H9 (cell line): ENCODE results near the gene SEMA3D. TPM values are rescaled to one million over a fixed set of nuclear protein-coding genes. Genes with fewer than 3 reads are reported as not detected.

Experiments used
- DNase-seq: peaks from one replicate; pipeline ENCODE4 v3.0.0-alpha.2; 2017
- H2AFZ ChIP-seq: one replicate; pipeline ENCODE4 v1.6.1; 2013; ENCODE audit warnings: mild to moderate bottlenecking, low read length, control low read depth, moderate library complexity
- H2AK5ac ChIP-seq: 2 replicates; pipeline ENCODE4 v1.6.1; 2013; ENCODE audit warnings: low read length, control low read depth, mixed read lengths; ENCODE audit not compliant: insufficient read length
- H2BK120ac ChIP-seq: one replicate; pipeline ENCODE4 v1.6.1; 2013; ENCODE audit warnings: low read depth, mild to moderate bottlenecking, low read length, control low read depth, inconsistent platforms; ENCODE audit not compliant: poor library complexity, severe bottlenecking
- H2BK12ac ChIP-seq: 2 replicates; pipeline ENCODE4 v1.6.1; 2013; ENCODE audit warnings: low read length, control low read depth, mixed read lengths, low read depth; ENCODE audit not compliant: insufficient read length
- H2BK15ac ChIP-seq: 2 replicates; pipeline ENCODE4 v1.6.1; 2013; ENCODE audit warnings: low read depth, low read length, control low read depth
- H2BK20ac ChIP-seq: one replicate; pipeline ENCODE4 v1.6.1; 2013; ENCODE audit warnings: low read depth, mild to moderate bottlenecking, low read length, control low read depth, inconsistent platforms; ENCODE audit not compliant: poor library complexity, severe bottlenecking
- H2BK5ac ChIP-seq: 2 replicates; pipeline ENCODE4 v1.6.1; 2013; ENCODE audit warnings: low read length, control low read depth, mixed read lengths; ENCODE audit not compliant: insufficient read length
- H3K14ac ChIP-seq: 2 replicates; pipeline ENCODE4 v1.6.1; 2013; ENCODE audit warnings: low read length, control low read depth; ENCODE audit not compliant: insufficient read depth
- H3K18ac ChIP-seq: 2 replicates; pipeline ENCODE4 v1.6.1; 2013; ENCODE audit warnings: low read depth, mild to moderate bottlenecking, mixed read lengths, low read length, control low read depth; ENCODE audit not compliant: insufficient read length
- H3K23ac ChIP-seq: 2 replicates; pipeline ENCODE4 v1.6.1; 2013; ENCODE audit warnings: low read length, control low read depth, mixed read lengths, low read depth; ENCODE audit not compliant: insufficient read length
- H3K23me2 ChIP-seq: 2 replicates; pipeline ENCODE4 v1.6.1; 2013; ENCODE audit warnings: low read depth, mild to moderate bottlenecking, mixed read lengths, low read length, control low read depth; ENCODE audit not compliant: insufficient read length, poor library complexity, severe bottlenecking
- H3K27ac ChIP-seq: 2 replicates; pipeline ENCODE4 v1.5.1; 2013; ENCODE audit warnings: low read length, control low read depth, mixed read lengths, low read depth; ENCODE audit not compliant: insufficient read length
- H3K27me3 ChIP-seq: 2 replicates; pipeline ENCODE4 v1.6.1; 2013; ENCODE audit warnings: low read length, control low read depth, inconsistent platforms; ENCODE audit not compliant: insufficient read depth
- H3K4ac ChIP-seq: 2 replicates; pipeline ENCODE4 v1.6.1; 2013; ENCODE audit warnings: low read depth, mild to moderate bottlenecking, control low read depth, inconsistent platforms, low read length, moderate library complexity
- H3K4me1 ChIP-seq: 2 replicates; pipeline ENCODE4 v1.6.1; 2013; ENCODE audit warnings: low read length, control low read depth, inconsistent platforms; ENCODE audit not compliant: insufficient read depth
- H3K4me2 ChIP-seq: 2 replicates; pipeline ENCODE4 v1.6.1; 2013; ENCODE audit warnings: low read length, control low read depth, mixed read lengths; ENCODE audit not compliant: insufficient read length, insufficient read depth
- H3K56ac ChIP-seq: 2 replicates; pipeline ENCODE4 v1.6.1; 2013; ENCODE audit warnings: low read depth, mild to moderate bottlenecking, mixed read lengths, low read length, control low read depth; ENCODE audit not compliant: insufficient read length
- H3K79me1 ChIP-seq: 2 replicates; pipeline ENCODE4 v1.6.1; 2013; ENCODE audit warnings: low read depth, mild to moderate bottlenecking, moderate library complexity, low read length, control low read depth, inconsistent platforms; ENCODE audit not compliant: insufficient read depth, poor library complexity, severe bottlenecking
- H3K79me2 ChIP-seq: 2 replicates; pipeline ENCODE4 v1.6.1; 2013; ENCODE audit warnings: low read length, control low read depth, inconsistent platforms; ENCODE audit not compliant: insufficient read depth
- H3K9ac ChIP-seq: 2 replicates; pipeline ENCODE4 v1.6.1; 2013; ENCODE audit warnings: low read length, control low read depth, mixed read lengths; ENCODE audit not compliant: insufficient read length; ENCODE audit errors: extremely low read depth
- H3K9me3 ChIP-seq: one replicate; pipeline ENCODE4 v1.6.1; 2013; ENCODE audit warnings: low read depth, low read length, inconsistent platforms; ENCODE audit not compliant: control insufficient read depth
- H3T11ph ChIP-seq: one replicate; pipeline ENCODE4 v1.6.1; 2013; ENCODE audit warnings: mild to moderate bottlenecking, low read length, control low read depth, inconsistent platforms
- H4K20me1 ChIP-seq: one replicate; pipeline ENCODE4 v1.6.1; 2013; ENCODE audit not compliant: control insufficient read depth, insufficient read length, insufficient read depth
- H4K5ac ChIP-seq: 2 replicates; pipeline ENCODE4 v1.6.1; 2013; ENCODE audit warnings: low read depth, mild to moderate bottlenecking, mixed read lengths, low read length, control low read depth; ENCODE audit not compliant: insufficient read length
- H4K8ac ChIP-seq: replicated peaks from 2 replicates; pipeline ENCODE4 v1.6.1; 2013; ENCODE audit warnings: low read length, control low read depth, mixed read lengths, low read depth; ENCODE audit not compliant: insufficient read length
- H4K91ac ChIP-seq: 2 replicates; pipeline ENCODE4 v1.6.1; 2013; ENCODE audit warnings: low read depth, mild to moderate bottlenecking, moderate library complexity, mixed read lengths, low read length, control low read depth; ENCODE audit not compliant: insufficient read length
- H3K27ac Mint-ChIP-seq, 3 experiments: 2 replicates in 2 of 3; 3 replicates in 1 of 3; pipeline ENCODE4 v1.8.0; 2020 to 2021; ENCODE audit warnings: mixed read lengths in 3 of 3, mild to moderate bottlenecking in 1 of 3, moderate library complexity in 1 of 3
- H3K27me3 Mint-ChIP-seq: 2 replicates; pipeline ENCODE4 v1.8.0; 2021; ENCODE audit warnings: low read depth, mild to moderate bottlenecking, moderate library complexity, mixed read lengths
- H3K36me3 Mint-ChIP-seq, 3 experiments: 2 replicates in 2 of 3; 3 replicates in 1 of 3; pipeline ENCODE4 v1.8.0; 2020 to 2021; ENCODE audit warnings: low read depth in 3 of 3, mixed read lengths in 3 of 3; ENCODE audit not compliant: insufficient read depth in 1 of 3
- H3K4me1 Mint-ChIP-seq, 2 experiments: 2 replicates each; pipeline ENCODE4 v1.8.0; 2020; ENCODE audit warnings: mixed read lengths in 2 of 2
- H3K4me3 Mint-ChIP-seq, 2 experiments: 2 replicates in 1 of 2; 3 replicates in 1 of 2; pipeline ENCODE4 v1.8.0; 2020 to 2021; ENCODE audit warnings: mild to moderate bottlenecking in 2 of 2, mixed read lengths in 2 of 2, moderate library complexity in 1 of 2
- H3K9me3 Mint-ChIP-seq, 2 experiments: 2 replicates in 1 of 2; 3 replicates in 1 of 2; pipeline ENCODE4 v1.8.0; 2020; ENCODE audit warnings: mild to moderate bottlenecking in 2 of 2, mixed read lengths in 2 of 2, moderate library complexity in 1 of 2
- CTCF ChIP-seq: fragments of 200-600 bp; sonication (generic); conservative IDR thresholded peaks from 3 replicates; pipeline ENCODE4 v1.8.0; 2021; ENCODE audit warnings: antibody characterized with exemption, mild to moderate bottlenecking
- WGBS: extraction: QIAGEN DNeasy Blood & Tissue Kit; methylation state at CpG from one replicate; pipeline ENCODE4 v1.1.7; 2013; ENCODE audit warnings: missing lambda C conversion rate, low lambda C conversion rate, mixed read lengths; ENCODE audit not compliant: insufficient read length; ENCODE audit errors: extremely low coverage; 5-methylcytosine and 5-hydroxymethylcytosine counted together
- total RNA-seq: library from RNA; stranded (reverse); gene quantifications from 2 replicates; pipeline ENCODE4 v1.2.1, GENCODE V29; 2021

Gene SEMA3D
- total RNA-seq, 1 experiment from 2014 or later = 5.4 TPM

- H4K20me1 ChIP-seq = no peaks in the 10 kb centered on the region
- Mint-ChIP-seq H3K27me3 (no peaks in the 10 kb centered on the region), H3K4me3 (no peak overlapping the region), H3K9me3 (no peaks in the 10 kb centered on the region), H3K27ac (no peak overlapping the region), H3K36me3 (no peaks in the 10 kb centered on the region), H3K4me1 (no peaks in the 10 kb centered on the region)
- no peak overlapping the region for H2AK5ac ChIP-seq
- H4K8ac ChIP-seq = no peak overlapping the region
- no peaks in the 10 kb centered on the region for H3K27me3 ChIP-seq
- no peak overlapping the region for H4K91ac ChIP-seq
- no peaks in the 10 kb centered on the region for H3K79me1 ChIP-seq
- H2BK12ac ChIP-seq = no peak overlapping the region
- no peak overlapping the region for H3K9ac ChIP-seq
- H2BK15ac ChIP-seq = no peak overlapping the region
- H2AFZ ChIP-seq = no peak overlapping the region
- no peaks in the 10 kb centered on the region for H3K9me3 ChIP-seq
- no peak overlapping the region for H2BK120ac ChIP-seq
- no peak overlapping the region for H3K56ac ChIP-seq
- no peaks in the 10 kb centered on the region for H3K23me2 ChIP-seq
- no peaks in the 10 kb centered on the region for H3K79me2 ChIP-seq
- no peak for DNase-seq
- no peak overlapping the region for H3K14ac ChIP-seq
- H2BK5ac ChIP-seq = no peak overlapping the region
- no peak overlapping the region for H3K27ac ChIP-seq
- TF ChIP-seq CTCF = no peak
- H3T11ph ChIP-seq = no peak overlapping the region
- no peak overlapping the region for H3K4ac ChIP-seq
- H3K4me2 ChIP-seq = no peak overlapping the region
- no peaks in the 10 kb centered on the region for H3K4me1 ChIP-seq
- H2BK20ac ChIP-seq = no peak overlapping the region
- H3K18ac ChIP-seq = no peak overlapping the region
- H4K5ac ChIP-seq = no peak overlapping the region
- WGBS = no CpG with 5 or more reads among the region's 2 CpGs
- H3K23ac ChIP-seq = no peak overlapping the region
Measured at GRCh38 chr7:85038466-85038865, 148.4 kb downstream of the SEMA3D start.
